ENCODE data around the gene RGPD8. TPM values are rescaled to one million over a fixed set of nuclear protein-coding genes. Genes with fewer than 3 reads are reported as not detected.

The RGPD8 gene
- total and polyA plus RNA-seq, 2 of the 8 experiments (the other 6 are each of a cell fraction or from before 2014, with no cell fraction given) = 0.51 to 8.2 TPM

GRCh38 chr2:112339986-112340385, 93.5 kb downstream of the RGPD8 start:
- 71% methylated on average over 2 of the region's 2 CpGs; no CpG with 5 or more reads in 1 of the 2 experiments for WGBS, 2 experiments (ENCODE audit: extremely low coverage in 1 of 2, insufficient coverage in 1 of 2, insufficient read length in 1 of 2, insufficient replicate concordance in 2 of 2, low coverage in 1 of 2, low lambda C conversion rate in 2 of 2, missing lambda C conversion rate in 1 of 2)
- Histone ChIP-seq H3K9ac (replicated peaks in 1 of 4; ENCODE audit: extremely low read depth in 1 of 4, low read depth in 3 of 4, low read length in 3 of 4) (no peak overlapping the region), H4K8ac (ENCODE audit: extremely low read depth, insufficient read depth, low read length) (no peak overlapping the region), H3K27ac (ENCODE audit: low read depth, low read length) (no peak overlapping the region), H2BK20ac (ENCODE audit: low read length) (no peak overlapping the region), H3K23me2 (ENCODE audit: low read depth, low read length) (no peaks in the 10 kb centered on the region), H3K56ac (replicated peaks; ENCODE audit: insufficient read length, low read depth, low read length) (no peak overlapping the region), H3K4me3 (ENCODE audit: extremely low read depth in 1 of 4, insufficient read depth in 2 of 4, low read depth in 3 of 4, low read length in 4 of 4) (no peak overlapping the region), H3K4me2 (ENCODE audit: insufficient read depth in 1 of 2, low read depth in 2 of 2, low read length in 2 of 2) (no peak overlapping the region), H2BK5ac (ENCODE audit: low read depth, low read length) (no peak overlapping the region), H4K5ac (ENCODE audit: insufficient read length, low read depth, low read length) (no peak overlapping the region), H2AK5ac (ENCODE audit: low read depth, low read length) (no peak overlapping the region), H2AFZ (ENCODE audit: low read length) (no peak overlapping the region), H3K9me3 (ENCODE audit: insufficient read depth in 2 of 2, low read depth in 1 of 2, low read length in 1 of 2) (no peaks in the 10 kb centered on the region), H3K79me1 (ENCODE audit: low read depth, low read length) (no peaks in the 10 kb centered on the region), H3K14ac (ENCODE audit: insufficient read length) (no peak overlapping the region), H4K20me1 (replicated peaks in 1 of 2; ENCODE audit: control insufficient read depth in 1 of 2, insufficient read depth in 2 of 2, low read length in 2 of 2) (no peaks in the 10 kb centered on the region), H3K4ac (replicated peaks; ENCODE audit: insufficient read length, low read depth, low read length) (no peak overlapping the region), H4K91ac (replicated peaks; ENCODE audit: insufficient read length, low read length) (no peak overlapping the region), H2BK120ac (replicated peaks; ENCODE audit: low read depth, low read length) (no peak overlapping the region), H3K4me1 (replicated peaks in 1 of 4; ENCODE audit: control insufficient read depth in 3 of 4, insufficient read depth in 4 of 4, low read length in 3 of 4) (no peaks in the 10 kb centered on the region), H3K27me3 (replicated peaks in 1 of 4; ENCODE audit: control insufficient read depth in 3 of 4, extremely low read depth in 1 of 4, insufficient read depth in 3 of 4, low read length in 3 of 4) (no peaks in the 10 kb centered on the region), H2BK12ac (ENCODE audit: low read depth, low read length) (no peak overlapping the region), H3K18ac (ENCODE audit: extremely low read depth, low read length) (no peak overlapping the region), H3K23ac (ENCODE audit: insufficient read length) (no peak overlapping the region), H3K79me2 (ENCODE audit: control insufficient read depth in 1 of 2, insufficient read depth in 2 of 2, low read length in 2 of 2) (no peaks in the 10 kb centered on the region), H3K36me3 (ENCODE audit: control insufficient read depth in 2 of 4, insufficient read depth in 4 of 4, low read length in 3 of 4) (no peaks in the 10 kb centered on the region), H2BK15ac (ENCODE audit: low read length) (no peak overlapping the region)
- DNase-seq (ENCODE audit: low read depth in 1 of 2, low spot score in 2 of 2) (no peak), FAIRE-seq (no peak)
- ChIA-PET CTCF (ENCODE audit: partially characterized antibody) (no interaction called here), POLR2A (ENCODE audit: partially characterized antibody) (no interaction called here)
- TF ChIP-seq NANOG (IDR thresholded peaks at IDR 0.05; ENCODE audit: insufficient read depth, low read depth, low read length, poor library complexity, severe bottlenecking) (no peak), TBP (IDR thresholded peaks at IDR 0.05; ENCODE audit: low read depth, low read length) (no peak), KDM5A (IDR thresholded peaks at IDR 0.05; ENCODE audit: low read length) (no peak), TAF7 (optimal IDR thresholded peaks at IDR 0.05; ENCODE audit: borderline replicate concordance, low read depth, low read length) (no peak), KDM1A (IDR thresholded peaks at IDR 0.05; ENCODE audit: borderline replicate concordance, low read length) (no peak), SUZ12 (IDR thresholded peaks at IDR 0.05; ENCODE audit: low read length) (no peak), CREB1 (IDR thresholded peaks at IDR 0.05) (no peak), EZH2 (IDR thresholded peaks at IDR 0.05; ENCODE audit: low read depth, low read length, severe bottlenecking) (no peak), CHD1 (IDR thresholded peaks at IDR 0.05; ENCODE audit: low read depth, low read length) (no peak), SP2 (IDR thresholded peaks at IDR 0.05; ENCODE audit: low read length) (no peak), BCL11A (IDR thresholded peaks at IDR 0.05; ENCODE audit: low read depth in 2 of 2, low read length in 2 of 2) (no peak), FOSL1 (IDR thresholded peaks at IDR 0.05; ENCODE audit: insufficient read depth, low read depth, low read length) (no peak), ZNF274 (IDR thresholded peaks at IDR 0.05; ENCODE audit: borderline replicate concordance, extremely low read depth, low read length) (no peak)

All from H1 (cell line).